ENCODE measurements around the gene MEX3D.

DNA sequence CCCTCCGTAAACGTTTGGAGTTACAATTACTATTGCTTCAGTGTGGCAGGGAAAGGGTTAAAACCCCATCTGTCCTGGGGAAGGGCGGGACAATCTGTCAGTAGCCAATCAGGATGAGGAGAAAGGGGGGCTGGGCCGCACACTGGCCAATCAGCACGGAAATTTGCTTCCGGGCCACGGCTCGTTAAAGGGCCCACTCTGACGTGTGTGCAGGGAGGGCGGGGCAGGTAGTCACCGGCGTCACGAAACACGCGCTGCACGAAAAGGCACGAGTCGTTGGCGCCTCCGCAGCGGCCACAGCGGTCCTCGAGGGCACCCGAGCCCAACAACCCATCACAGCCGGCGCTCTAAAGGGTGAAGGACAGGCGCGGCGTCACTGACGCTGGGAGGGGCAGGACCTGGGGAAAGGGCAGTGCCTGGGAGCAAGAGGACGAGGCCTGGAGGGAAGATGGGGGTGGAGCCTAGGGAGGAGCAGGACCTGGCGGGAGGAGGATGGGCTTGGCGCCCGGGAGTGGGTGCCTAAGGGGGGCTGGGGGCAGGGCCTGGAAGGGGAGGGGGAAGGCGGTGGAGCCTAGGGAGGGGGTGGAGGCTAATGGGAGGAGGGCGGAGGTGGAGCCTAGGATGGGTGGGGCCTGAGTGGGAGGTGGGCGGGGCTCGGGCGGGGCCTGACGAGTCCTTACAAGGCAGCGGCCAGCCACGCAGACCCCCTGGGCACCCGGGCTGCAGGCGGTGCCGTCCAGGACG, 60.2 kb downstream of the MEX3D start:
- TF ChIP-seq, protein P1, sequence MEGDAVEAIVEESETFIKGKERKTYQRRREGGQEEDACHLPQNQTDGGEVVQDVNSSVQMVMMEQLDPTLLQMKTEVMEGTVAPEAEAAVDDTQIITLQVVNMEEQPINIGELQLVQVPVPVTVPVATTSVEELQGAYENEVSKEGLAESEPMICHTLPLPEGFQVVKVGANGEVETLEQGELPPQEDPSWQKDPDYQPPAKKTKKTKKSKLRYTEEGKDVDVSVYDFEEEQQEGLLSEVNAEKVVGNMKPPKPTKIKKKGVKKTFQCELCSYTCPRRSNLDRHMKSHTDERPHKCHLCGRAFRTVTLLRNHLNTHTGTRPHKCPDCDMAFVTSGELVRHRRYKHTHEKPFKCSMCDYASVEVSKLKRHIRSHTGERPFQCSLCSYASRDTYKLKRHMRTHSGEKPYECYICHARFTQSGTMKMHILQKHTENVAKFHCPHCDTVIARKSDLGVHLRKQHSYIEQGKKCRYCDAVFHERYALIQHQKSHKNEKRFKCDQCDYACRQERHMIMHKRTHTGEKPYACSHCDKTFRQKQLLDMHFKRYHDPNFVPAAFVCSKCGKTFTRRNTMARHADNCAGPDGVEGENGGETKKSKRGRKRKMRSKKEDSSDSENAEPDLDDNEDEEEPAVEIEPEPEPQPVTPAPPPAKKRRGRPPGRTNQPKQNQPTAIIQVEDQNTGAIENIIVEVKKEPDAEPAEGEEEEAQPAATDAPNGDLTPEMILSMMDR (IDR thresholded peaks at IDR 0.05) = no peak
- no peak for TF ChIP-seq POLR2A (IDR thresholded peaks at IDR 0.05)
